ENCODE measurements around the gene ERICH6B. TPM values are rescaled to one million over a fixed set of nuclear protein-coding genes. Genes with fewer than 3 reads are reported as not detected.

Gene ERICH6B
- total RNA-seq, 2 donors from 2014 or later = not detected

GRCh38 chr13:45575830-45576180 lies 39.7 kb downstream of the ERICH6B start:
- ATAC-seq (ENCODE audit: insufficient number of reproducible peaks, low FRiP score, low read depth) (no peak), DNase-seq (ENCODE audit: low spot score) (no peak)
- Histone ChIP-seq H3K4me3 (no peak overlapping the region), H3K27ac (no peak overlapping the region), H3K36me3 (no peaks in the 10 kb centered on the region), H3K9me3 (no peaks in the 10 kb centered on the region), H3K27me3 (replicated peaks; ENCODE audit: insufficient read depth) (no peaks in the 10 kb centered on the region), H3K4me1 (ENCODE audit: control insufficient read depth in 1 of 2, low read depth in 2 of 2) (no peaks in the 10 kb centered on the region)
- TF ChIP-seq CTCF (IDR thresholded peaks at IDR 0.05) = no peak

GRCh38 chr13:45575146-45575829 lies 40.3 kb downstream of the ERICH6B start:
- H3K4me1 ChIP-seq (ENCODE audit: control insufficient read depth in 1 of 2, low read depth in 2 of 2) = no peaks in the 10 kb centered on the region
- no peak for ATAC-seq (ENCODE audit: insufficient number of reproducible peaks, low FRiP score, low read depth)
- no peak for DNase-seq (ENCODE audit: low spot score)
- no peak overlapping the region for H3K4me3 ChIP-seq
- H3K27ac ChIP-seq = no peak overlapping the region
- H3K27me3 ChIP-seq (replicated peaks; ENCODE audit: insufficient read depth) = no peaks in the 10 kb centered on the region
- no peaks in the 10 kb centered on the region for H3K36me3 ChIP-seq
- no peak for TF ChIP-seq CTCF (IDR thresholded peaks at IDR 0.05)
- H3K9me3 ChIP-seq = no peaks in the 10 kb centered on the region

DNA sequence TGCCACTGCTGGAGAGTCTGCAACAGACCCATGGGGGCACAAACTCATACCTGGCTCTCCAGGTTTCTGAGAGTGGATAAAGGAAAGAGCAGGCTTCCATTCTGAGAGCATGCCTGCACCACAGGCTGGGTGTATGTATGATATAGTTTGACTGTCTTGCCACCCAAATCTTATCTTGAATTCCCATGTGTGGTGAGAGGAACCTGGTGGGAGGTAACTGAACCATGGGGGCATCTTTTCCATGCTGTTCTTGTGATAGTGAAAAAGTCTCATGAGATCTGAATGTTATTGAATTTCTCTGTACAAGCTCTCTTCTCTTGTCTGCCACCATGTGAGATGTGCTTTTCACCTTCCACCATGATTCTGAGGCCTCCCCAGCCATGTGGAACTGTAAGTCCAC lies 50.2 kb downstream of the ERICH6B start:
- Histone ChIP-seq H3K4me3 (no peak overlapping the region), H3K27me3 (replicated peaks; ENCODE audit: insufficient read depth) (no peaks in the 10 kb centered on the region), H3K4me1 (ENCODE audit: control insufficient read depth in 1 of 2, low read depth in 2 of 2) (no peaks in the 10 kb centered on the region), H3K36me3 (no peaks in the 10 kb centered on the region), H3K27ac (no peak overlapping the region), H3K9me3 (no peaks in the 10 kb centered on the region)
- DNase-seq (ENCODE audit: low spot score) (no peak), ATAC-seq (ENCODE audit: insufficient number of reproducible peaks, low FRiP score, low read depth) (no peak)
- no peak for TF ChIP-seq CTCF (IDR thresholded peaks at IDR 0.05)

DNA sequence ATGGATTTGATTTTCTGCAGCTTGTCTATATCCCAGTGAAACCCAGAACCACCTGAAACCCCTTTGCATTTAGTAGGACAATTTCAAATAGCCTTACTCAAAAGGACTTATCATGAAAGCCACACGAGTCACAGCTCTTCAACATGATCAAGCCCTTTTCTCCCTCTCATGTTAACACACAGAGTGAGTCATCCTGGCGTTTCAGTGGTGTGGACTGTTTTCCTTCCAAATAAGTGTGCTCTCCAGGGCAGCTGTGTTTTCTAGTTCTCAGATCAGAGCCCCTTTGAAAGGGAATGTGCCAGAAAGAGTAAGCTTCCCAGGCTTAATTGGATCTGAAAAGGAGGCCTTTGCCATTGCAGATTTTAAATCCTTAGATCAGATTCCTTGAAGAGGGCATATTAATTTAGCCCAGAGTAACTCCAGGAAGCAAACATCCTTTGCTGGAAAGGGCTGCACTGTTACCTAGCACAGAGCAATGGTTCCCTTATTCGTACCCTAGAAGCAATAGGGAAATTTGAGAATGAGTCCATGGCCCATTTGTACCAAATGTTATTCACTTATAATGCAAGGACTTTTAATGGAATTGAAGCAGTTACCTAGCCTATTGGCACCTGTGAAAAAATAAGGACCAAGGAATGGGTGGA lies 51.3 kb downstream of the ERICH6B start:
- DNase-seq (ENCODE audit: low spot score) = no peak
- H3K27ac ChIP-seq = no peak overlapping the region

More for the DNA sequence above, 51.3 kb downstream of the ERICH6B start:
- no peak for ATAC-seq (ENCODE audit: insufficient number of reproducible peaks, low FRiP score, low read depth)
- H3K9me3 ChIP-seq = no peaks in the 10 kb centered on the region
- H3K27me3 ChIP-seq (replicated peaks; ENCODE audit: insufficient read depth) = no peaks in the 10 kb centered on the region
- no peak overlapping the region for H3K4me3 ChIP-seq
- H3K36me3 ChIP-seq = no peaks in the 10 kb centered on the region
- TF ChIP-seq CTCF (IDR thresholded peaks at IDR 0.05) = no peak
- H3K4me1 ChIP-seq (ENCODE audit: control insufficient read depth in 1 of 2, low read depth in 2 of 2) = no peaks in the 10 kb centered on the region
